Measurements from ENCODE around the gene WDFY4. TPM values are rescaled to one million over a fixed set of nuclear protein-coding genes. Genes with fewer than 3 reads are reported as not detected.

WDFY4 gene
- total RNA-seq, 2 experiments from 2014 or later, result 0.90 to 1.1 TPM

DNA sequence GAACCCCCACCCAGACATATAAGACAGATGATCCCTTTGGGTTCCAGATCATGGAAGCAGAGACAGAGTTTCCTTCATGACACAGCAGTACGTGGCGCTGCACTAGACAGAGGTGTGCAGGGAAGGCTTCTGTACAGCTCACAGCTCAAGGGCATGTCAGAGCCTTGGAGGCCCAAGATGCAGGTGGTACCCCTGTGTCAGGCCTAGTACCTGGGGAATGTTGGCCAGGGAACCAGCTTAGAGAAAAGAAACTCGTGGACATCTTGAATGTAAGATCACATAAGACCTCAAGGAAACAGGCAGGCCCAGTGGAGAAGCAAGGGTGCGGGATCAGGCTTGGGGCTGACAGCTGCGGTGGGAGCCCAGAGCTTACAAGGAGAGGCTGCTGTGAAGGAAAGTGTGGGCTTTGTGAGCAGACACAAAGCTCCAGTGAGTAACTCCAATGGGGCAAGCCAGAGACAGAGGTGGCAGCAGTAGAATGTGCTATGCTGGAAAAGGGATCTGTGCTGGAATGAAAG lies 91.4 kb downstream of the WDFY4 start:
- TF ChIP-seq, protein P1, sequence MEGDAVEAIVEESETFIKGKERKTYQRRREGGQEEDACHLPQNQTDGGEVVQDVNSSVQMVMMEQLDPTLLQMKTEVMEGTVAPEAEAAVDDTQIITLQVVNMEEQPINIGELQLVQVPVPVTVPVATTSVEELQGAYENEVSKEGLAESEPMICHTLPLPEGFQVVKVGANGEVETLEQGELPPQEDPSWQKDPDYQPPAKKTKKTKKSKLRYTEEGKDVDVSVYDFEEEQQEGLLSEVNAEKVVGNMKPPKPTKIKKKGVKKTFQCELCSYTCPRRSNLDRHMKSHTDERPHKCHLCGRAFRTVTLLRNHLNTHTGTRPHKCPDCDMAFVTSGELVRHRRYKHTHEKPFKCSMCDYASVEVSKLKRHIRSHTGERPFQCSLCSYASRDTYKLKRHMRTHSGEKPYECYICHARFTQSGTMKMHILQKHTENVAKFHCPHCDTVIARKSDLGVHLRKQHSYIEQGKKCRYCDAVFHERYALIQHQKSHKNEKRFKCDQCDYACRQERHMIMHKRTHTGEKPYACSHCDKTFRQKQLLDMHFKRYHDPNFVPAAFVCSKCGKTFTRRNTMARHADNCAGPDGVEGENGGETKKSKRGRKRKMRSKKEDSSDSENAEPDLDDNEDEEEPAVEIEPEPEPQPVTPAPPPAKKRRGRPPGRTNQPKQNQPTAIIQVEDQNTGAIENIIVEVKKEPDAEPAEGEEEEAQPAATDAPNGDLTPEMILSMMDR (IDR thresholded peaks at IDR 0.05), result no peak

GRCh38 chr10:48776528-48776927 lies 91.9 kb downstream of the WDFY4 start:
- Mint-ChIP-seq H3K9me3 (no peaks in the 10 kb centered on the region), H3K36me3 (ENCODE audit: low read depth) (no peaks in the 10 kb centered on the region), H3K4me1 (ENCODE audit: low read depth) (no peaks in the 10 kb centered on the region), H3K4me3 (no peak overlapping the region), H3K27me3 (no peaks in the 10 kb centered on the region), H3K27ac (no peak overlapping the region)
- TF ChIP-seq, protein P1 (IDR thresholded peaks at IDR 0.05), result no peak
- ATAC-seq (no peak), DNase-seq (no peak)
- intact Hi-C loops (cut with micrococcal nuclease), result no loop called here
- ChIA-PET POLR2A (no interaction called here), CTCF (no interaction called here)

More for the DNA sequence above, 91.4 kb downstream of the WDFY4 start:
- DNase-seq (no peak), ATAC-seq (no peak)
- Mint-ChIP-seq H3K27me3 (no peaks in the 10 kb centered on the region), H3K27ac (no peak overlapping the region), H3K9me3 (no peaks in the 10 kb centered on the region), H3K4me1 (ENCODE audit: low read depth) (no peaks in the 10 kb centered on the region), H3K36me3 (ENCODE audit: low read depth) (no peaks in the 10 kb centered on the region), H3K4me3 (no peak overlapping the region)
- ChIA-PET POLR2A (no interaction called here), CTCF (no interaction called here)
- intact Hi-C loops (cut with micrococcal nuclease), result no loop called here

- Mint-ChIP-seq H3K36me3 (ENCODE audit: low read depth) (no peaks in the 10 kb centered on the region), H3K9me3 (no peaks in the 10 kb centered on the region), H3K4me1 (ENCODE audit: low read depth) (no peaks in the 10 kb centered on the region), H3K4me3 (no peak overlapping the region), H3K27ac (no peak overlapping the region), H3K27me3 (no peaks in the 10 kb centered on the region)
- DNase-seq (no peak), ATAC-seq (no peak)
- TF ChIP-seq, protein P1 (IDR thresholded peaks at IDR 0.05), result no peak
- CTCF ChIA-PET, result no interaction called here
- POLR2A ChIA-PET, result no interaction called here
- intact Hi-C loops (cut with micrococcal nuclease), result no loop called here
Observed at GRCh38 chr10:48777110-48777509, 92.4 kb downstream of the WDFY4 start.

DNA sequence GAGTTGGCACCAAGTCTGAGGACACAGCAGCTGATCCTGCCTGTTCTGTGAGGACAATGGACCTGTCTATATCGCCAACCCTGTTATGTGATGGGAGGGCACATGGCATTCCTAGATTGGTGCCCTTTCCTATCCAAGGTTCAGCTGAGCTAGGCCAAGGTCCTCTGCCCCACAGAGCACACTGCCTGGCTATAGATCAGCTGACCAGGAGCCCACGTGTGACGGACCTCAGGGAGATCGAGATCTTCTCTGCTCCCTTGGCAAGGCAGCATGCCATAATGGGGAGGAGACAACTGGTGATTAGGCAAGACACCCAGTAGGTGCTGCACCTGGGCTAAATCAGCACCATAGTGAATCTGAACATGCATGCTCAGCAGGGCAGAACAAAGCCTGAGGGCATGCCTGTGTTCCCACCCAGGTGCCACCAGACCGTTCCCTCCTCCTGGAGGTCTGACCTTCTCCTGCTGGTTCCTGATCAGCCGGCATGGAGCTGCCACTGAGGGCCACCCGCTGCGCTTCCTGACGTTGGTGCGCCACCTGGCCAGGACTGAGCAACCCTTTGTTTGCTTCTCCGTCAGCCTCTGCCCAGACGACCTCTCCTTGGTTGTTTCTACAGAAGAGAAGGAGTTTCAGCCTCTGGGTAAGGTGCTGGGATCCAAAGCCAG lies 93.7 kb downstream of the WDFY4 start:
- Mint-ChIP-seq H3K9me3 (no peaks in the 10 kb centered on the region), H3K36me3 (ENCODE audit: low read depth) (no peaks in the 10 kb centered on the region), H3K4me1 (ENCODE audit: low read depth) (no peaks in the 10 kb centered on the region), H3K27me3 (no peaks in the 10 kb centered on the region), H3K27ac (no peak overlapping the region), H3K4me3 (no peak overlapping the region)
- TF ChIP-seq, protein P1 (IDR thresholded peaks at IDR 0.05), result no peak
- ChIA-PET CTCF (no interaction called here), POLR2A (no interaction called here)
- ATAC-seq, result no peak
- DNase-seq, result no peak
- intact Hi-C loops (cut with micrococcal nuclease), result no loop called here

GRCh38 chr10:48779077-48779476 lies 94.4 kb downstream of the WDFY4 start:
- intact Hi-C loops (cut with micrococcal nuclease), result no loop called here
- H3K27me3 Mint-ChIP-seq, result no peaks in the 10 kb centered on the region
- H3K27ac Mint-ChIP-seq, result no peak overlapping the region
- POLR2A ChIA-PET, result no interaction called here
- no peaks in the 10 kb centered on the region for H3K36me3 Mint-ChIP-seq (ENCODE audit: low read depth)
- no peaks in the 10 kb centered on the region for H3K9me3 Mint-ChIP-seq
- CTCF ChIA-PET, result no interaction called here
- no peak overlapping the region for H3K4me3 Mint-ChIP-seq
- no peaks in the 10 kb centered on the region for H3K4me1 Mint-ChIP-seq (ENCODE audit: low read depth)
- no peak for DNase-seq
- ATAC-seq, result no peak
- TF ChIP-seq, protein P1 (IDR thresholded peaks at IDR 0.05), result no peak

Data from activated CD8-positive, alpha-beta T cell treated with anti-CD3 and anti-CD28 coated beads for 36 hours (primary cell).